ENCODE measurements around the gene HLCS. TPM values are rescaled to one million over a fixed set of nuclear protein-coding genes. Genes with fewer than 3 reads are reported as not detected.

HLCS gene
- total and polyA plus RNA-seq, 2 of the 8 experiments (the other 6 are each of a cell fraction or from before 2014, with no cell fraction given): 4.7 to 12.2 TPM

DNA sequence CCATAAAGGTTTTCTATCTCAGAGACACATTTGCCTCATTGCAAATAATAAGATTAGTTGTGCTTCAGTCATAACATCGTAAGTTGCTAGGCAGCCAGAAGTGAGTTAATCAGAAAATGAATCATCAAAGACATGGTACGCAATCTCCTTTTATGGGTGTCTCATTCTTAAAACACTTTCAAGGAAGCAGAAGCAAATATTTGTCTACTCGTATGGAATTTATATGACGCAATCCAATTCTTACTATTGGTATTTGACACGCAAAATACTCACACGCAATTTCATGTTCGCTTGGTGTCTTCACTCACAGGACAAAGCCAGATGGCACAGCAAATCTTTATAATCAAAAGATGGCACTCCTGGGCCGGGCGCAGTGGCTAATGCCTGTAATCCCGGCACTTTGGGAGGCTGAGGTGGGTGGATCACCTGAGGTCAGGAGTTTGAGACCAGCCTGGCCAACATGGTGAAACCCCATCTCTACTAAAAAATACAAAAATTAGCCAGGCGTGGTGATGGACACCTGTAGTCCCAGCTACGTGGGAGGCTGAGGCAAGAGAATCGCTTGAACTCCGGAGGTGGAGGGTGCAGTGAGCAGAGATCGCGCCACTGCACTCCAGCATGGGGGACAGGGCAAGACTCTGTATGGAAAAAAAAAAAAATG is 56.4 kb downstream of the HLCS start (continued):
- TF ChIP-seq, protein P1, sequence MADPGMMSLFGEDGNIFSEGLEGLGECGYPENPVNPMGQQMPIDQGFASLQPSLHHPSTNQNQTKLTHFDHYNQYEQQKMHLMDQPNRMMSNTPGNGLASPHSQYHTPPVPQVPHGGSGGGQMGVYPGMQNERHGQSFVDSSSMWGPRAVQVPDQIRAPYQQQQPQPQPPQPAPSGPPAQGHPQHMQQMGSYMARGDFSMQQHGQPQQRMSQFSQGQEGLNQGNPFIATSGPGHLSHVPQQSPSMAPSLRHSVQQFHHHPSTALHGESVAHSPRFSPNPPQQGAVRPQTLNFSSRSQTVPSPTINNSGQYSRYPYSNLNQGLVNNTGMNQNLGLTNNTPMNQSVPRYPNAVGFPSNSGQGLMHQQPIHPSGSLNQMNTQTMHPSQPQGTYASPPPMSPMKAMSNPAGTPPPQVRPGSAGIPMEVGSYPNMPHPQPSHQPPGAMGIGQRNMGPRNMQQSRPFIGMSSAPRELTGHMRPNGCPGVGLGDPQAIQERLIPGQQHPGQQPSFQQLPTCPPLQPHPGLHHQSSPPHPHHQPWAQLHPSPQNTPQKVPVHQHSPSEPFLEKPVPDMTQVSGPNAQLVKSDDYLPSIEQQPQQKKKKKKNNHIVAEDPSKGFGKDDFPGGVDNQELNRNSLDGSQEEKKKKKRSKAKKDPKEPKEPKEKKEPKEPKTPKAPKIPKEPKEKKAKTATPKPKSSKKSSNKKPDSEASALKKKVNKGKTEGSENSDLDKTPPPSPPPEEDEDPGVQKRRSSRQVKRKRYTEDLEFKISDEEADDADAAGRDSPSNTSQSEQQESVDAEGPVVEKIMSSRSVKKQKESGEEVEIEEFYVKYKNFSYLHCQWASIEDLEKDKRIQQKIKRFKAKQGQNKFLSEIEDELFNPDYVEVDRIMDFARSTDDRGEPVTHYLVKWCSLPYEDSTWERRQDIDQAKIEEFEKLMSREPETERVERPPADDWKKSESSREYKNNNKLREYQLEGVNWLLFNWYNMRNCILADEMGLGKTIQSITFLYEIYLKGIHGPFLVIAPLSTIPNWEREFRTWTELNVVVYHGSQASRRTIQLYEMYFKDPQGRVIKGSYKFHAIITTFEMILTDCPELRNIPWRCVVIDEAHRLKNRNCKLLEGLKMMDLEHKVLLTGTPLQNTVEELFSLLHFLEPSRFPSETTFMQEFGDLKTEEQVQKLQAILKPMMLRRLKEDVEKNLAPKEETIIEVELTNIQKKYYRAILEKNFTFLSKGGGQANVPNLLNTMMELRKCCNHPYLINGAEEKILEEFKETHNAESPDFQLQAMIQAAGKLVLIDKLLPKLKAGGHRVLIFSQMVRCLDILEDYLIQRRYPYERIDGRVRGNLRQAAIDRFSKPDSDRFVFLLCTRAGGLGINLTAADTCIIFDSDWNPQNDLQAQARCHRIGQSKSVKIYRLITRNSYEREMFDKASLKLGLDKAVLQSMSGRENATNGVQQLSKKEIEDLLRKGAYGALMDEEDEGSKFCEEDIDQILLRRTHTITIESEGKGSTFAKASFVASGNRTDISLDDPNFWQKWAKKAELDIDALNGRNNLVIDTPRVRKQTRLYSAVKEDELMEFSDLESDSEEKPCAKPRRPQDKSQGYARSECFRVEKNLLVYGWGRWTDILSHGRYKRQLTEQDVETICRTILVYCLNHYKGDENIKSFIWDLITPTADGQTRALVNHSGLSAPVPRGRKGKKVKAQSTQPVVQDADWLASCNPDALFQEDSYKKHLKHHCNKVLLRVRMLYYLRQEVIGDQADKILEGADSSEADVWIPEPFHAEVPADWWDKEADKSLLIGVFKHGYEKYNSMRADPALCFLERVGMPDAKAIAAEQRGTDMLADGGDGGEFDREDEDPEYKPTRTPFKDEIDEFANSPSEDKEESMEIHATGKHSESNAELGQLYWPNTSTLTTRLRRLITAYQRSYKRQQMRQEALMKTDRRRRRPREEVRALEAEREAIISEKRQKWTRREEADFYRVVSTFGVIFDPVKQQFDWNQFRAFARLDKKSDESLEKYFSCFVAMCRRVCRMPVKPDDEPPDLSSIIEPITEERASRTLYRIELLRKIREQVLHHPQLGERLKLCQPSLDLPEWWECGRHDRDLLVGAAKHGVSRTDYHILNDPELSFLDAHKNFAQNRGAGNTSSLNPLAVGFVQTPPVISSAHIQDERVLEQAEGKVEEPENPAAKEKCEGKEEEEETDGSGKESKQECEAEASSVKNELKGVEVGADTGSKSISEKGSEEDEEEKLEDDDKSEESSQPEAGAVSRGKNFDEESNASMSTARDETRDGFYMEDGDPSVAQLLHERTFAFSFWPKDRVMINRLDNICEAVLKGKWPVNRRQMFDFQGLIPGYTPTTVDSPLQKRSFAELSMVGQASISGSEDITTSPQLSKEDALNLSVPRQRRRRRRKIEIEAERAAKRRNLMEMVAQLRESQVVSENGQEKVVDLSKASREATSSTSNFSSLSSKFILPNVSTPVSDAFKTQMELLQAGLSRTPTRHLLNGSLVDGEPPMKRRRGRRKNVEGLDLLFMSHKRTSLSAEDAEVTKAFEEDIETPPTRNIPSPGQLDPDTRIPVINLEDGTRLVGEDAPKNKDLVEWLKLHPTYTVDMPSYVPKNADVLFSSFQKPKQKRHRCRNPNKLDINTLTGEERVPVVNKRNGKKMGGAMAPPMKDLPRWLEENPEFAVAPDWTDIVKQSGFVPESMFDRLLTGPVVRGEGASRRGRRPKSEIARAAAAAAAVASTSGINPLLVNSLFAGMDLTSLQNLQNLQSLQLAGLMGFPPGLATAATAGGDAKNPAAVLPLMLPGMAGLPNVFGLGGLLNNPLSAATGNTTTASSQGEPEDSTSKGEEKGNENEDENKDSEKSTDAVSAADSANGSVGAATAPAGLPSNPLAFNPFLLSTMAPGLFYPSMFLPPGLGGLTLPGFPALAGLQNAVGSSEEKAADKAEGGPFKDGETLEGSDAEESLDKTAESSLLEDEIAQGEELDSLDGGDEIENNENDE (IDR thresholded peaks at IDR 0.05; ENCODE audit: insufficient replicate concordance, low read length): no peak
- TF ChIP-seq POLR2A (IDR thresholded peaks at IDR 0.05; ENCODE audit: control extremely low read depth in 1 of 2, low read depth in 2 of 2, low read length in 2 of 2) (no peak), TCF12 (IDR thresholded peaks at IDR 0.05; ENCODE audit: low read depth, low read length) (no peak), SAP30 (IDR thresholded peaks at IDR 0.05; ENCODE audit: insufficient read depth, insufficient replicate concordance, low read length) (no peak), KDM1A (IDR thresholded peaks at IDR 0.05; ENCODE audit: borderline replicate concordance, low read length) (no peak), SIN3A (conservative IDR thresholded peaks at IDR 0.05 in 1 of 2, IDR thresholded peaks at IDR 0.05 in 1 of 2; ENCODE audit: low read depth in 1 of 2, low read length in 2 of 2) (no peak), TEAD4 (IDR thresholded peaks at IDR 0.05; ENCODE audit: low read depth, low read length) (no peak), TBP (IDR thresholded peaks at IDR 0.05; ENCODE audit: low read depth, low read length) (no peak), MAFK (IDR thresholded peaks at IDR 0.05; ENCODE audit: low read depth, low read length) (no peak)
- TF ChIP-seq, protein P2, sequence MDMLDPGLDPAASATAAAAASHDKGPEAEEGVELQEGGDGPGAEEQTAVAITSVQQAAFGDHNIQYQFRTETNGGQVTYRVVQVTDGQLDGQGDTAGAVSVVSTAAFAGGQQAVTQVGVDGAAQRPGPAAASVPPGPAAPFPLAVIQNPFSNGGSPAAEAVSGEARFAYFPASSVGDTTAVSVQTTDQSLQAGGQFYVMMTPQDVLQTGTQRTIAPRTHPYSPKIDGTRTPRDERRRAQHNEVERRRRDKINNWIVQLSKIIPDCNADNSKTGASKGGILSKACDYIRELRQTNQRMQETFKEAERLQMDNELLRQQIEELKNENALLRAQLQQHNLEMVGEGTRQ (IDR thresholded peaks at IDR 0.05; ENCODE audit: low read length): no peak

Data from H1 (cell line).